HEK293 (cell line): ENCODE measurements around the gene TBCK.

Experiments
- YY1 ChIP-seq: fragments of 450-650 bp; formaldehyde crosslinking; IDR thresholded peaks from 2 replicates; pipeline ENCODE4 v1.5.1; 2018; ENCODE audit warnings: missing biosample characterization, missing genetic modification characterization
- ZBTB21 ChIP-seq: fragments of 450-650 bp; formaldehyde crosslinking; IDR thresholded peaks from 2 replicates; pipeline ENCODE4 v1.5.1; 2017; ENCODE audit warnings: missing biosample characterization, missing genetic modification characterization
- ZSCAN23 ChIP-seq: fragments of 450-650 bp; formaldehyde crosslinking; IDR thresholded peaks from 2 replicates; pipeline ENCODE4 v1.5.1; 2016; ENCODE audit warnings: missing biosample characterization, missing genetic modification characterization
- TF ChIP-seq, protein P1 (sequence below): fragments of 450-650 bp; formaldehyde crosslinking; IDR thresholded peaks from 2 replicates; pipeline ENCODE4 v1.5.1; 2016; ENCODE audit warnings: missing biosample characterization, missing genetic modification characterization
- TF ChIP-seq, protein P2 (sequence below): fragments of 450-650 bp; formaldehyde crosslinking; IDR thresholded peaks from 2 replicates; pipeline ENCODE4 v1.5.1; 2017; ENCODE audit warnings: missing biosample characterization, missing genetic modification characterization

DNA sequence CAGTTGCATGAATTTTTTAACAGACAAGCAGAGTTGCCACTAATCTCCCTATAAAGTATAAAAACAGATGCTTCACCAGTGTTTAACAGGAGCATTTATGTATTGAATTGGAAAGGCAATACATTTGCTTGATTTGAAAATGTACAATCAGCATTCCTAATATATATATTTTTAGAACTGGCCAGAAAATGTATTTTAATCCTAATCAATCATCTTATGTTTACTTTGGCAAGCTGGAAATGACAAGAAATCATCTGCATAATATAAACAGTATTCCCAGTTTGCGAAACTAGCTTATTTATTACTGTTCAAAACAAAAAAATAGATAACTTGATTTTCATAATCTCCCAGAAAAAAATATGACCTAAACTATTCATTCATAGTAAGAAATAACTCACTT is 123.9 kb downstream of the TBCK start:
- TF ChIP-seq, protein P1, sequence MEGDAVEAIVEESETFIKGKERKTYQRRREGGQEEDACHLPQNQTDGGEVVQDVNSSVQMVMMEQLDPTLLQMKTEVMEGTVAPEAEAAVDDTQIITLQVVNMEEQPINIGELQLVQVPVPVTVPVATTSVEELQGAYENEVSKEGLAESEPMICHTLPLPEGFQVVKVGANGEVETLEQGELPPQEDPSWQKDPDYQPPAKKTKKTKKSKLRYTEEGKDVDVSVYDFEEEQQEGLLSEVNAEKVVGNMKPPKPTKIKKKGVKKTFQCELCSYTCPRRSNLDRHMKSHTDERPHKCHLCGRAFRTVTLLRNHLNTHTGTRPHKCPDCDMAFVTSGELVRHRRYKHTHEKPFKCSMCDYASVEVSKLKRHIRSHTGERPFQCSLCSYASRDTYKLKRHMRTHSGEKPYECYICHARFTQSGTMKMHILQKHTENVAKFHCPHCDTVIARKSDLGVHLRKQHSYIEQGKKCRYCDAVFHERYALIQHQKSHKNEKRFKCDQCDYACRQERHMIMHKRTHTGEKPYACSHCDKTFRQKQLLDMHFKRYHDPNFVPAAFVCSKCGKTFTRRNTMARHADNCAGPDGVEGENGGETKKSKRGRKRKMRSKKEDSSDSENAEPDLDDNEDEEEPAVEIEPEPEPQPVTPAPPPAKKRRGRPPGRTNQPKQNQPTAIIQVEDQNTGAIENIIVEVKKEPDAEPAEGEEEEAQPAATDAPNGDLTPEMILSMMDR (tag by site-specific recombination): no peak
- TF ChIP-seq ZSCAN23 (tag by site-specific recombination) (no peak), YY1 (tag by site-specific recombination) (no peak), ZBTB21 (tag by site-specific recombination) (no peak)
- TF ChIP-seq, protein P2, sequence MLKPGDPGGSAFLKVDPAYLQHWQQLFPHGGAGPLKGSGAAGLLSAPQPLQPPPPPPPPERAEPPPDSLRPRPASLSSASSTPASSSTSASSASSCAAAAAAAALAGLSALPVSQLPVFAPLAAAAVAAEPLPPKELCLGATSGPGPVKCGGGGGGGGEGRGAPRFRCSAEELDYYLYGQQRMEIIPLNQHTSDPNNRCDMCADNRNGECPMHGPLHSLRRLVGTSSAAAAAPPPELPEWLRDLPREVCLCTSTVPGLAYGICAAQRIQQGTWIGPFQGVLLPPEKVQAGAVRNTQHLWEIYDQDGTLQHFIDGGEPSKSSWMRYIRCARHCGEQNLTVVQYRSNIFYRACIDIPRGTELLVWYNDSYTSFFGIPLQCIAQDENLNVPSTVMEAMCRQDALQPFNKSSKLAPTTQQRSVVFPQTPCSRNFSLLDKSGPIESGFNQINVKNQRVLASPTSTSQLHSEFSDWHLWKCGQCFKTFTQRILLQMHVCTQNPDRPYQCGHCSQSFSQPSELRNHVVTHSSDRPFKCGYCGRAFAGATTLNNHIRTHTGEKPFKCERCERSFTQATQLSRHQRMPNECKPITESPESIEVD: no peak
